NB4 (cell line): ENCODE results near the gene JOSD1.

Source experiments
- MYC ChIP-seq: IDR thresholded peaks from 2 replicates; pipeline ENCODE4 v1.6.1; 2011; ENCODE audit warnings: low read depth, low read length
- TF ChIP-seq, protein P1 (sequence below): IDR thresholded peaks from 2 replicates; pipeline ENCODE4 v1.6.1; 2011; ENCODE audit warnings: low read depth, low read length
- TF ChIP-seq, protein P2 (sequence below): IDR thresholded peaks from one replicate; pipeline ENCODE4 v1.5.1; 2012; ENCODE audit warnings: low read depth, low read length

GRCh38 chr22:38710866-38711265 lies 10.1 kb upstream of the JOSD1 start:
- TF ChIP-seq, protein P1, sequence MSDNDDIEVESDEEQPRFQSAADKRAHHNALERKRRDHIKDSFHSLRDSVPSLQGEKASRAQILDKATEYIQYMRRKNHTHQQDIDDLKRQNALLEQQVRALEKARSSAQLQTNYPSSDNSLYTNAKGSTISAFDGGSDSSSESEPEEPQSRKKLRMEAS, result no peak
- TF ChIP-seq, protein P2, sequence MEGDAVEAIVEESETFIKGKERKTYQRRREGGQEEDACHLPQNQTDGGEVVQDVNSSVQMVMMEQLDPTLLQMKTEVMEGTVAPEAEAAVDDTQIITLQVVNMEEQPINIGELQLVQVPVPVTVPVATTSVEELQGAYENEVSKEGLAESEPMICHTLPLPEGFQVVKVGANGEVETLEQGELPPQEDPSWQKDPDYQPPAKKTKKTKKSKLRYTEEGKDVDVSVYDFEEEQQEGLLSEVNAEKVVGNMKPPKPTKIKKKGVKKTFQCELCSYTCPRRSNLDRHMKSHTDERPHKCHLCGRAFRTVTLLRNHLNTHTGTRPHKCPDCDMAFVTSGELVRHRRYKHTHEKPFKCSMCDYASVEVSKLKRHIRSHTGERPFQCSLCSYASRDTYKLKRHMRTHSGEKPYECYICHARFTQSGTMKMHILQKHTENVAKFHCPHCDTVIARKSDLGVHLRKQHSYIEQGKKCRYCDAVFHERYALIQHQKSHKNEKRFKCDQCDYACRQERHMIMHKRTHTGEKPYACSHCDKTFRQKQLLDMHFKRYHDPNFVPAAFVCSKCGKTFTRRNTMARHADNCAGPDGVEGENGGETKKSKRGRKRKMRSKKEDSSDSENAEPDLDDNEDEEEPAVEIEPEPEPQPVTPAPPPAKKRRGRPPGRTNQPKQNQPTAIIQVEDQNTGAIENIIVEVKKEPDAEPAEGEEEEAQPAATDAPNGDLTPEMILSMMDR, result no peak
- TF ChIP-seq MYC, result no peak
